HG03354 (cell line): ENCODE results near the gene BCL7C.
"Not testable (repeated sequence)": the region's sequence is repeated elsewhere in the genome, so short reads cannot be mapped to it uniquely, and the experiment has no call there.

Experiments
- ATAC-seq: cut with Tn5 transposase; IDR thresholded peaks from one replicate; pipeline ENCODE4 v1.9.1; 2021; ENCODE audit warnings: mild to moderate bottlenecking; ENCODE audit not compliant: unreplicated experiment, poor library complexity, severe bottlenecking

Gene BCL7C

DNA sequence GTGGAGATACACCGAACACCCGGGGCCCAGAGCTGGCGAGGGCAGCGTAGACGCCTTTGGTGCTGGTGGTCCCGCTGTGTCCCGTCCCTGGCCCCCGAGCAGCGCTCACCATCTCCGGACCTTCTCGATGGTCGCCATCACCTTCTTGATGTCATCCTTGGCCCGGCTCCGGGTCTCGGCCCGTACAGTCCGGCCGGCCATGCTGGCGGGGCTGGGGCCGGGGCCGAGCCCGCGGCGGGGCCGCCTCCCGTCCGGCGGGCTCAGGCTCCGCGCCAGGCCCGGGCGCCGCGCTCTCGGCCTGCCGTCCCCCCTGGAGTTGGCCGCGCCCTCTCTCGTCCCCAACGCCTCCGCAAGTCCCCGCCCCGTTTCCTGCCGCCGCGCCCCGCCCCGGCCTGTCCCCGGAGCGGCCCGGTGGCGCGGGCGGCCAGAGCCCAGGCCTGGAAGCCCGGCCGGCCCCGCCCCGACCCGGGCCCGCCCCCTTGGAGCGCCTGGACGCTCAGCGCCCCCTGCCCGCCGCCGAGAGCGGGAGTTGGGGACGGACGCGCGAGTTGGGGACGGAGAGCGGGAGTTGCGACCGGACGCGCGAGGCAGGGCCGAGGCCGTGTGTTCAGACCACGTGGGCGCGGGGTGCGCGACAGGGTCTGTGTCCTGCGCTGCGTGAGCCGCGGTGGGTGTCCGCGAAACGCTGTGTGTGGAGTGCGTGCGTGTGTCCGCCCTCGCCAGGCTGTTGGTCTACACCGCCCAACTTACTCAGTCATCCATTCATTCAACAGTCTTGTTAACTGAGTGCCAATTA is at the start of gene BCL7C:
TSS of gene BCL7C (minus strand) at position 334 of the 796 bp plus-strand sequence. CDS start at position 201, 133 bp downstream.
- peak; percentile 73 for ATAC-seq

DNA sequence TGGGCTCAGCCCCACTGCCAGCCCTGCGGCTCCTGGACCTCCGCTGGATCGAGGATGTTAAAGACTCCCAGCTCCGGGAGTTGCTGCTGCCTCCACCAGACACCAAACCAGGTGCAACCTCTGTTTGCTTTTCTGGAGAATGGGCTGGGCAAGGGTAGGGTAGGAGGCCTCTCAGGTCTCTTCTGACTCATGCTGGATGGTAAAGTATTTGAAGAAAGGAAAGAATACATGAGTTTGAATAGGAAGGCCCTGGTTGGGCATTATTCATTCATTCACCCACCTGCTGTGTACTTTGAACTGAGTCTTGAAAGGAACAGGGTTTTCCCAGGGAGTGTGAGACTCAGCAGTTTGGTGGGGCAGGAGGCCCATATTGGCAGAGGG is 48.5 kb upstream of the BCL7C start:
- ATAC-seq: no peak

DNA sequence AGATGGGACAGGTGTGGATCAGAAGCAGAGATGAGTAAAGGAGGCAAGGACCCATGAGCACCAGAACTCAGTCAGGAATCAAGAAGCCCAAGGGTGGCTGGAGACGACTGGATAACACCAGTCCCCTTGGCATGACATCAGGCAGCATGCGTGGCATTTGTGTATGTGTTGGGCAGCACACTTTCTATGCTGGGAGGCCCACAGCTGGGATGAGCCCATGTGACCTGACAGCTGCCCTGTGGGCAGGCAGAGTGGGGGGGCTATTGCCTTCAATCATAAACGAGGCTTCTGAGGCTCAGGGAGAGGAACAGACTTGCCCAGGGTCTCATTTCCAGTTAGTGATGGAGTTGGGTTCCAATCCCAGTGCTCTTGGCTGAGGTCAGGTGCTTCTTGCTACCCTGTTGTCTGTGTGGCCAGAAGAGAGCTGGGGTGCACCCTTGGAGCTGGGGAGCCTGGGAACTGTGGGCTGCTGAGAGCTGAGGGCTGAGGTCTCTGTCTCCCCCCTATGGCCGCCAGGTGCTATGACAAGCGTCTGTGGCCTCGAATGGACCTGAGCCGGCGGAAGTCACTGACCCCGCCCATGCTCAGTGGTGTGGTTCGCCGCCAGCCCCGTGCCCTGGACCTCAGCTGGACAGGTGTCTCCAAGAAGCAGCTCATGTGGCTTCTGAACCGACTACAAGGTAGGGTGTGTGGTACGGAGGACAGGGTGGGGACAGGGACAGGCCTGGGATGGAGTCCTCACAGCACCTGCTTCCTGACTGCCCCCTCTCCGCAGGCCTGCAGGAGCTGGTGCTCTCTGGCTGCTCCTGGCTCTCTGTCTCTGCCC is 47.9 kb upstream of the BCL7C start:
- ATAC-seq: peak; percentile 94

DNA sequence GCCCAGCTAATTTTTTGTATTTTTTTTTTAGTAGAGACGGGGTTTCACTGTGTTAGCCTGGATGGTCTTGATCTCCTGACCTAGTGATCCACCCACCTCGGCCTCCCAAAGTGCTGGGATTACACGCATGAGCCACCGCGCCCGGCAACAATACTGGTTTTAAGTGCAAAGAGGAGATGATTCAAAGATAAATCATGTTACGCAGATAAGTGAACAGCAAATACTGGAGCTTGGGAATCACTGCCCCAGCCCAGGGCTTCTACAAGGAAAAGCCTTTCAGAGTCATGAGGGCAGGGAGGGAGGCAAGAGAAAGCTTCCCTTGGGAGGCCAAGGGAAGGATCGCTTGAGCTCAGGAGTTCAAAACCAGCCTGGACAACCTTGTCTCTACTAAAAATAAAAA is 45.7 kb upstream of the BCL7C start:
- not testable (repeated sequence) for ATAC-seq

DNA sequence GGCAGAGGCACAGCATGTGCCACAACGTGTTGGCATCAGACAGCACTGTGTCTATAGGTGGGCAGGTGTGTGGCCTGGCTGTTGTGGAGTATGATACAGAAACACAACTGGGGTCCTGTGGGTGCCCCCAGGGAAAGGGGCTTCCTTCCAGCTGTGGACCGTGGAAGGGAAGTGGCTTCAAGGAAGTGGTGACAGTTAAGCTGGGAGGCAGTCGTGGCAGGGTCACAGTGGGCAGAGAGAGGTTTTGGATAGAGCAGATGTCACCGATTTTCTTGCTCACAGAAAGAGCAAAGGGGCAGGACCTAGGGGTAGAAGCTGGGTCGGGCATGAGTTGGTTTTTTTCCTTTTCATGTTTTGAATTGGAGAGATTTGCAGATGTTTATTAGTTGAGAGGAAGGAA is 43.8 kb upstream of the BCL7C start:
- no peak for ATAC-seq

DNA sequence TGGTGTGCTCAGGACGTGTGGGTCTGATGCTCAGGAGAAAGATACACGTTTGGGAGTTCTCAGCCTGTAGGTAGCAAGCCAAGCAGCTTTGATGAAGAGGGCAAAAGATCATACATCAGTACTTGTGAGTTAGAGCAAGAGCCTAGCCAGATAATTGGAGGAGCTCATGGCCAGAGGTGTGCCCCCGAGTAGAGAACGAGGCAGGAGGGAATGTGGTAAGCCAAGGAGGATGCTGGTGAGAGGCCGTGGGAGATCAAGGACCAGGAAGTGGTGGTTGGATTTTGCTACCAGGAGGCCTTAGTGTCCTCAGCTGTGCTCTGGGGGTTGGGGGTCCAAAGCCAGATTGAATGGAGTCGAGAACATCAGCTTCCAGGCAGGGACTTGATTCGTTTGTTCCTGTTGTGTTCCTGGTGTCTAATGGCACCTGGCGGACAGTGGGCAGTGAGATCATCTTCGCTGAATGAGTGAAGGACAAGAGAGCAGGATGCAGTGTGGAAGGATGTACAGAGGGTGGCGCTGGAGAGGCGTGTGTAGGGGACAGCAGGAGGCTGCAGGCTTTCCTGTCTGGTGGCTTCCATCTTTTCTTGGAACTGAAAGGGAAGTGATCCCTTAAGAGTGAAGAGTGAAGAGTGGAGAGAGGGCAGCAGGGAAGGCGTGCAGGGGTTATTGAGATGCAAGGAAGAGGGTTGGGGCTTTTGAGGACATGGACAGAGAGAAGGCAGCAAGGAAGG is 41.1 kb upstream of the BCL7C start:
- no peak for ATAC-seq

DNA sequence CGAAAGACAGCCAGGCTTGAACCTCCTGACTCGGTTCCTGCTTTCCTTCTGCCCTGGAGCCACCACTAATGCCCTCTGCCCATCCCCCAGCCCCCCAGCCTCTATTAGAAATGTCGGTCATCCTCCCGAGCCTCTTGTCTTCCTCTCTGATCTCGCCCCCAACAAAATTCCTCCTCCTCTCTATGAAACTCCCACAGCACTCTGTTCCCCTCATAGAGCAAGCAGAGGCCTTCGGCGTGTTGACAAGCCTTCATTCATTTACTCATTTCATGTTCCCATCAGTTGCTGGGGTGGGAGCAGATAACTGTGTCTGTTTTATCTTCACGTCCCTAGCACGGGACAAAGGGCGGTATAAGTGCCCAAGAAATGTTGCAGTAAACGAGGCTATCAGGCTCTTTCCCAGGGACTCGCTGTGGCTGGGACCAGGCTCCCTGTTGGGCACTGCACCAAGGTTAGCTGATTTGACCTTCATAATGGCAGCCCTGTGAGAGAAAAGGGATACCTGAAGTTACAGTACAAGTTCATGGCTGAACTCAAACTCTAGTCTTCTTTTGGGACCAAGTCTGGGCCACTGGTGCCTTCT is 37.3 kb upstream of the BCL7C start:
- no peak for ATAC-seq

DNA sequence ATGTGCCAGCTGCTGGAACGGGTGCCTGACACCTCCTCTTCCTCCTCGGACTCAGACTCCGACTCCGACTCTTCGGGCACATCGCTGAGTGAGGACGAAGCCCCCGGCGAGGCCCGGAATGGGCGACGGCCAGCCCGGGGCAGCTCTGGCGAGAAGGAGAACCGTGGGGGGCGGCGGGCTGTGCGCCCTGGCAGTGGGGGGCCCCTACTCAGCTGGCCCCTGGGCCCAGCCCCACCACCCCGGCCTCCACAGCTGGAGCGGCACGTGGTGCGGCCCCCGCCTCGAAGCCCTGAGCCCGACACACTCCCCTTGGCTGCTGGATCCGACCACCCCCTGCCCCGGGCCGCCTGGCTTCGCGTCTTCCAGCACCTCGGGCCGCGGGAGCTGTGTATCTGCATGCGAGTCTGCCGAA is 36.3 kb upstream of the BCL7C start:
- ATAC-seq: no peak

DNA sequence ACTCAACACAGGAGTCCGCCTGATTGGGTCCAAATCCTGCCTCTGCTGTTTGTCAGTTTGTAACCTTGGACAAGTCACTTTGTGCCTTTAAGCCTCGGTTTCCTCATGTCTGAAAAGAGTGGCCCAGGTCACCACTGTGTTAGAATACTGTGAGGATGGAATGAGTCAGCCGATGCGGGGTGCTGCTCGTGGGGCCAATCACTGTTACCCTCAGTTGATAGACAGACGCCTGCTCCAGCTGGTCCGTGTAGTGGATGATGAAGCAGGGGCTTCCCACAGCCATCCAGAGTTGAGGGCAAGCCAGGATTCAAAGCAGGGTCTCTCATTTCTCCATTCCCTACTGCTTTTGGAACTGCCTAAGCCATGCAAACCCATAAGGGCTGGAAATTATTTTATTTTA is 35.3 kb upstream of the BCL7C start:
- ATAC-seq: no peak

DNA sequence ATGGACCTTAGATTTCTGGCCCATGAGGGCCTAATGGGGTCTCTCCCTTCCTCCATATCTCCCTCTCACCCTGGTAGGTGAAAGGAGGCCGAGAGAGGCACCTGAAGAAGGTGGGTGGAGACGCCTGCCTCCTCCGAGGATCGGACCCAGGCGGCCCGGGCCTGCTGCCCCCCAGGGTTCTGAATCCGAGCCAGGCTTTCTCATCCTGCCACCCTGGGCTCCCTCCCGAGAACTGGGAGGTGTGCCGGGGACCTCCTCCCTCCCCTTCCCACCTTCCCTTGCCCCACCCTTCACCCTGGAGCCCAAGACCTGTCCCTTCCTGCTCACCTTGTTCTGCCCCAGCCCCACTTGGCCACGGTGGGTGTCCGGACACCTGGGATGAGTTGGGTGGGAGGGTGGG is 34.5 kb upstream of the BCL7C start:
- no peak for ATAC-seq

DNA sequence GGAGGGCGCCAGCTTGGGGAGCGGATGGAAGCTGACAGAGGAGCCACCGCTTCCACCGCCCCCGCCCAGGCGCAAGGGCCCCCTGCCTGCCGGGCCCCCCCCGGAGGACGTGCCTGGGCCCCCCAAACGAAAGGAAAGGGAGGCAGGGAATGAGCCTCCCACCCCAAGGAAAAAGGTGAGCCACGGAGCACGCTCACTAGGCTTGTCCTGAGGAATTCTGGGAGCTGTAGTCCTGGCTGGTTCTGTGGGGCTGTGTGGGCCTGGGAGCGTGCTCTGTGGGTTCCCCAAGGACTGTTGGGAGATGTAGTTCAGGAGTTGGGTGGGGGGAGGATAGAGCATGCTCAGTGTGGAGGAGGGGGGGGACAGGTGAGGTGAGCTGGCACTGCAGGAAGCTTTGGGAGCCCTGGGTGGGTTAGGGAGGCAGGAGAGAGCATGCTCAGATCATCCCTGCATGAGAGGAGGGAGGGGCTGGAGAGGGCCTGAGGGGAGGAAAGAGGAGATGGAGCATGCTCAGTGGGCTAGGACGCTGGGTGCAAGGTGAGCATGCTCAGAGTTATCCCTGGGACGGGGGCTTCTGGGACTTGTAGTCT is 34.0 kb upstream of the BCL7C start:
- no peak for ATAC-seq

DNA sequence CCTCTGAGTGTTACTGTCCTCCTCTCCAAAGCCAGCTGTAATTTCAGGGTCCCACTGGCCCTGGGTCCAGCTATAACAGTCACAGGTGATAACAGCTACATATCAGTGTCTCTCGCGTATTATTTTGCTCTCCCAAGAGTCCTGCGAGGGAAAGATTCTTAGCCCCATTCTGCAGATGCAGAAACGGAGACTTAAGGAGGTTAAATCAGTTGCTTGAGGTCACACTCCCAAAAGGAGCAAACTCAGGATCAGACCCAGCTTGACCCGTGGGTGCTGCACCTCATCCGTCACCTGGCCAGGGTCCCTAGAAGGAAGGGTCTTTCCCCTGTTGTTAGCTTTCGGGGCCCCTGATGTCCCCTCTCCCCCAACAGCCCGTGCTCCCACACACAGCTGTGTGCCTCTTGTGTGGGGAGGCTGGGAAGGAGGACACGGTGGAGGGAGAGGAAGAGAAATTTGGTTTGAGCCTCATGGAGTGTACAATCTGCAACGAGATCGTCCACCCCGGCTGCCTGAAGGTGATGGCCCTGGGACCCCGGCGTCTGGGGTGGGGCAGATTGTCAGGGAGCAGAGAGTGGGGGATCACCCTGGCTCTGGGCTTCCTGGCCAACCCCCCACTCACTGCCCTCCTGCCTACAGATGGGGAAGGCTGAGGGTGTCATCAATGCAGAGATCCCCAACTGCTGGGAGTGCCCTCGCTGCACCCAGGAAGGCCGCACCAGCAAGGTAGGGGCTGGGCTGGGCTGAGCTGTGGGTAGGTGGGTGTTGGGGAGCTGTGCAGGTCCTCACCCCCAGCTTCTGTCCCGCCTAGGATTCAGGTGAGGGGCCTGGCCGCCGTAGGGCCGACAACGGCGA is 33.3 kb upstream of the BCL7C start:
- no peak for ATAC-seq

DNA sequence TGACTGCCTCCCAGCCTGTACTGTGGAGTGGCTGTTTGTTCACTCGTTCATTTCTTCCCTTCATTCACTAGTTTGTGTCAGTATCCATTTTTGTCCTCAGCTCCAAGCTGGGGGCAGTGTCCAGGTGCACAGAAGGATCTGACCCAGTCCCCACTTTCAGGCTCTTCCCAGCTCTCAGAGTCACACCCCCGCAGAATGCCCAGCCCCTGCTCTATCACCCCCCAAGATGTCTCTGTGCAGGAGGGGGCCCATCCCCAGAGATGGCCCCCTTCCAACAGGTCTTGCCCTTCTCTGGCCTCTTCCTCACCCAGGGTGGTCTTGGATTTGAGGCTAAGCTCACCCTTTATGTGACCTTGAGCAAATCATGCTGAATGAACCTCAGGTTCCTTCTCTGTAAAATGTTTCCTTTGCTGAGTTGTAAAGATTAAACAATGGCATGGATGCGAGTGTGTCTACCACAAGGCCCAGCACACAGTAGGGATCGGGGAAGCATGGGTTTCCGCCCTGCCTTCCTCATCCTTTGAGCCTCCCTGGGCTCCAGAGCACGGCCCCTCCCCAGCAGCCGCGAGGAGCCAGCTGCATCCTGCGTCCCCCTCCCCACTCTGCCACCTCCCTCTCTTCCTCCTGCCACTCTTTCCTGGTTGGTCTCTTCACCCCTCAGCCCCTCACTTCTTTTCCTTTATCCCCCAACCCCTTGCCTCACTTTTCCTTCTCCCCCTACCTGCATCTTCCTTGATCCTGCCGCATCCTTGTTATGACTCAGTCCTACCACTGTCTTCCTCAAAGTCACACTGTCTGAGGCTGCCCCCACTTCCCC is 32.3 kb upstream of the BCL7C start:
- ATAC-seq: no peak

DNA sequence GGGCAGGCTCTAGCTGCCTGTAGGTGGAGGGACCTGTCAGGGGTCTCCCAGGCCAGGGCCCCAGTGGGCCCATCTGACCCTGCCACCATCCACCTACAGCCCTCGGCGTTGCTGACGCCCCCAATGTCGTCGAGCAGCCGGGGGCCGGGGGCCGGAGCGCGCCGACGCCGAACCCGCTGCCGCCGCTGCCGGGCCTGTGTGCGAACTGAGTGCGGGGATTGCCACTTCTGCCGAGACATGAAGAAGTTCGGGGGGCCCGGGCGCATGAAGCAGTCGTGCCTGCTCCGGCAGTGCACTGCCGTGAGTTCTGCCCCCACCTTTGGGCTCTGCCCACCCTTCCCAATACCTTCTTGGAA is 31.7 kb upstream of the BCL7C start:
- ATAC-seq: no peak

DNA sequence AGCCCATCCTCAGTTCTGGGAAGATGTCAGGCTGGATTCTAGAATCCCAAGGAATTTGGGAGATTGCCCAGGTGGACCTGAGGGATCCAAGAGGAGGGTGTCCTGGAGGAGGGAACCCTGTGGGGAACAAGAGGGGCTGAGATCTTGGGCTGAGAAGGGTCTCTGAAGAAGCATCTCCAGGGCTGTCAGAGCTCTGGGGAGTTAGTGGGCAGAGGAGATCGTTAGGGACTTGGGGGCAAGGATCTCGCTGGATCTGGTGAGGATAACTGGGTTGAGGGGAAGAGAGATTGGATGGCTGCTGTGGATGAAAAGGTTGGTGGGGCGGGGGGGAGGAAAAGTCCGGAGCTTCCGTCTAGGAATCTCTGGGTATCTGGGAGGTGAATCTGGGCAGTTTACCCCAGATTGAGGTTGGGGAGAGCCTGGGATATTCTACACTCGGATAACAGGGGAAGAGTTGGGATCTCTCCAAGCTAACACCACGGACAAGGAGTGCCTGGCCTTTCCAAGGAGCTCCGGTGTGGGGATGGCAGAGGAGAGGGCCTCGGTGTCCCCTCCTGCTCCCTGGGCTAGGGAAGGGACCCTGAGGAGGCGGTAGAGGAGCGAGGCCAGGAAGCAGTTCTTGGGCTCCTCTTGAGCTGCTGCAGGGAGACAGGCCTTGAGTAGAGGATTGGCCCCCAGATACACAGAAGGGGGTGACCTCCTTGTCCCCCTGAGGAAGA is 31.2 kb upstream of the BCL7C start:
- no peak for ATAC-seq

DNA sequence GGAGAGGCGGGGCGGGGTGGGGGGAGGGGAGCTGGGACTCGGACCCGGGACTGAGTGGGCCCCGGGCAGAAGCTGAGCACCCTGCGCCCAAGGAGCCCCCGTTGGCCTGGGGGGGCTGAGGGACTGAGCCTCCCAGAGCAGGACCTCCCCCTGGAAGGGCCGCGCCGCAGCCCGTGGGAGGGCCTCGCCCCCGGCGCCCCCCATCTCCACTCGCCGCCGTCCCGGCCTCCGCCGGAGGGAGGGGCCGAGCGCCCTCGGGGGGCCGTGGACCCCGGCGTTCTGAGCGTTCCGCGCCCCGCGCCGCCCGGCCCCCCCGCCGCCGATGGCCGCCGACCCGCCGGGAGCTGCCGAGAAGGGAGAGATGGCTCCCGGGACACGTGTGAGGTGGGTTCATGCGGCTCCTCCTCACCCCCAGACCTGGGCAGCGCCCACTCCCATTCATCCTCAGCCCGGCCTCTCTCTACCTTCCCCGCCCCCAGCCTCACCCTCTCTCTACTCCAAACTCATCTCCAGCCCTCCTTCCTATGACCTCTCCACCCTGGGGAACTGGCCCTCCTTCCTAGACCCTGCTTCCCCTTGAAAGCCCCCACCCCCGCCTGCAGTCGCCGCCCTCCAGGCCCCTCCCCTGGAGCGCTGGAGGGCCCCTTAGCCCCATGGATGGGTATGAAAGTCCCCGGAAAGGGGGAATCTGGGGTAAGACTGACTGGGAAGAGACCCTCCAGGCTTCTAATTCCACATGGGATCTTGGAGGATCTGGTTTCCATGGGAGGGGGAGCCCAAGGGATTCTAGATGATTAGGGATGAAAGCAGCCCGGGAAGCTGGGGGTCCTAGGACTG is 30.4 kb upstream of the BCL7C start:
- no peak for ATAC-seq
